SK-N-SH treated with all-trans-retinoic acid at 6 μM for 48 hours (cell line): ENCODE data around the gene FAF1.

Experiments used
- ATAC-seq: fragments of 200-7000 bp; cut with Tn5 transposase; 3 replicates; pipeline ENCODE4 v1.9.1; 2020; ENCODE audit warnings: mild to moderate bottlenecking, moderate library complexity
- ARNTL ChIP-seq: fragments of 450-650 bp; formaldehyde crosslinking; IDR thresholded peaks from 2 replicates; pipeline ENCODE4 v1.5.0; 2020; ENCODE audit warnings: low read depth, mild to moderate bottlenecking, moderate library complexity, borderline replicate concordance
- BACH2 ChIP-seq: fragments of 250-450 bp; sonication (Bioruptor Pico); IDR thresholded peaks from 2 replicates; pipeline ENCODE4 v1.9.0; 2021; ENCODE audit warnings: mild to moderate bottlenecking, borderline replicate concordance
- CREB5 ChIP-seq: fragments of 250-450 bp; sonication (Bioruptor Pico); IDR thresholded peaks from 2 replicates; pipeline ENCODE4 v1.5.1; 2020; ENCODE audit warnings: low read depth, mild to moderate bottlenecking, moderate library complexity
- CSDC2 ChIP-seq: fragments of 250-450 bp; sonication (Bioruptor Pico); IDR thresholded peaks from 2 replicates; pipeline ENCODE4 v1.5.0; 2020; ENCODE audit warnings: mild to moderate bottlenecking, moderate library complexity
- CSRNP3 ChIP-seq: fragments of 250-450 bp; sonication (Bioruptor Pico); IDR thresholded peaks from 2 replicates; pipeline ENCODE4 v1.5.1; 2021; ENCODE audit warnings: mild to moderate bottlenecking, moderate library complexity
- ESRRG ChIP-seq: fragments of 250-450 bp; sonication (Bioruptor Pico); IDR thresholded peaks from 2 replicates; pipeline ENCODE4 v1.6.1; 2021; ENCODE audit warnings: mild to moderate bottlenecking
- GLIS3 ChIP-seq: fragments of 250-450 bp; sonication (Bioruptor Pico); IDR thresholded peaks from 2 replicates; pipeline ENCODE4 v1.5.0; 2020; ENCODE audit warnings: mild to moderate bottlenecking, moderate library complexity
- ISL1 ChIP-seq: fragments of 250-450 bp; sonication (Bioruptor Pico); IDR thresholded peaks from 2 replicates; pipeline ENCODE4 v2.1.2; 2022; ENCODE audit warnings: mild to moderate bottlenecking, moderate library complexity
- OSR1 ChIP-seq: fragments of 250-450 bp; sonication (Bioruptor Pico); IDR thresholded peaks from 2 replicates; pipeline ENCODE4 v1.8.0; 2022; ENCODE audit warnings: moderate library complexity, mild to moderate bottlenecking, inconsistent platforms
- PATZ1 ChIP-seq: fragments of 250-450 bp; sonication (Bioruptor Pico); IDR thresholded peaks from 2 replicates; pipeline ENCODE4 v1.8.0; 2020; ENCODE audit warnings: mild to moderate bottlenecking, moderate library complexity, borderline replicate concordance
- POU6F1 ChIP-seq: fragments of 250-450 bp; sonication (Bioruptor Pico); IDR thresholded peaks from 2 replicates; pipeline ENCODE4 v1.8.0; 2021; ENCODE audit warnings: low read depth, mild to moderate bottlenecking, moderate library complexity, borderline replicate concordance
- PPARA ChIP-seq: fragments of 250-450 bp; sonication (Bioruptor Pico); IDR thresholded peaks from 2 replicates; pipeline ENCODE4 v1.5.0; 2020; ENCODE audit warnings: mild to moderate bottlenecking, borderline replicate concordance
- RARB ChIP-seq: fragments of 250-450 bp; sonication (Bioruptor Pico); IDR thresholded peaks from 2 replicates; pipeline ENCODE4 v1.8.0; 2021; ENCODE audit warnings: mild to moderate bottlenecking, moderate library complexity
- TCF4 ChIP-seq: fragments of 250-450 bp; sonication (Bioruptor Pico); IDR thresholded peaks from 2 replicates; pipeline ENCODE4 v1.8.0; 2021; ENCODE audit warnings: mild to moderate bottlenecking, moderate library complexity, borderline replicate concordance
- TOX ChIP-seq: fragments of 250-450 bp; sonication (Bioruptor Pico); IDR thresholded peaks from 2 replicates; pipeline ENCODE4 v1.8.0; 2021; ENCODE audit warnings: mild to moderate bottlenecking, moderate library complexity, borderline replicate concordance
- TSHZ2 ChIP-seq: fragments of 250-450 bp; sonication (Bioruptor Pico); IDR thresholded peaks from 2 replicates; pipeline ENCODE4 v1.5.0; 2020; ENCODE audit warnings: mild to moderate bottlenecking, moderate library complexity
- ZC3H10 ChIP-seq: fragments of 250-450 bp; sonication (Bioruptor Pico); IDR thresholded peaks from 2 replicates; pipeline ENCODE4 v1.5.1; 2021; ENCODE audit warnings: mild to moderate bottlenecking, moderate library complexity
- ZFP30 ChIP-seq: fragments of 450-650 bp; formaldehyde crosslinking; IDR thresholded peaks from 2 replicates; pipeline ENCODE4 v1.5.0; 2022; ENCODE audit warnings: mild to moderate bottlenecking, moderate library complexity
- ZNF565 ChIP-seq: fragments of 450-650 bp; formaldehyde crosslinking; conservative IDR thresholded peaks from 2 replicates; pipeline ENCODE4 v1.5.0; 2020; ENCODE audit warnings: low read depth, mild to moderate bottlenecking, moderate library complexity
- ZNF8 ChIP-seq: fragments of 450-650 bp; formaldehyde crosslinking; IDR thresholded peaks from 2 replicates; pipeline ENCODE4 v1.5.0; 2020; ENCODE audit warnings: mild to moderate bottlenecking, moderate library complexity

FAF1 gene

DNA sequence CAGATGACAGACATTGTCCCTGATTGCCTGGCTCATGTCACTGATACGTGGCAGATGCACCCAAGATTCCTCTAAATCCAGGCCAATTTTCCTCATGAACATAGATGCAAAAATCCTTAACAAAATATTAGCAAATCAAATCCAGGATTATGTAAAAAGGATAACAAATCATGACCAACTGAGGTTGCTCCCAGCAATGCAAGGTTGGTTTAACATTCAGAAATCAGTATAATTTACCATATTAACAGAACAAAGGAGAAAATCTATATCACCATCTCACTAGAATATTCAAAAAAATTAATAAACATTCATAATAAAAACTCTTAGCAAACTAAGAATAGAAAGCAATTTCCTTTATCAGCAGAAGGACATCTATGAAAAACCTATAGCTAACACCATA, 39.7 kb downstream of the FAF1 start:
- no peak for ATAC-seq
- TF ChIP-seq POU6F1 (CRISPR knock-in tag) (no peak), TSHZ2 (CRISPR knock-in tag) (no peak), CSDC2 (CRISPR knock-in tag) (no peak), ZFP30 (CRISPR knock-in tag) (no peak), PATZ1 (CRISPR knock-in tag) (no peak), CREB5 (CRISPR knock-in tag) (no peak), TCF4 (CRISPR knock-in tag) (no peak), PPARA (CRISPR knock-in tag) (no peak)
- TF ChIP-seq, all 23 proteins: peak for 0

DNA sequence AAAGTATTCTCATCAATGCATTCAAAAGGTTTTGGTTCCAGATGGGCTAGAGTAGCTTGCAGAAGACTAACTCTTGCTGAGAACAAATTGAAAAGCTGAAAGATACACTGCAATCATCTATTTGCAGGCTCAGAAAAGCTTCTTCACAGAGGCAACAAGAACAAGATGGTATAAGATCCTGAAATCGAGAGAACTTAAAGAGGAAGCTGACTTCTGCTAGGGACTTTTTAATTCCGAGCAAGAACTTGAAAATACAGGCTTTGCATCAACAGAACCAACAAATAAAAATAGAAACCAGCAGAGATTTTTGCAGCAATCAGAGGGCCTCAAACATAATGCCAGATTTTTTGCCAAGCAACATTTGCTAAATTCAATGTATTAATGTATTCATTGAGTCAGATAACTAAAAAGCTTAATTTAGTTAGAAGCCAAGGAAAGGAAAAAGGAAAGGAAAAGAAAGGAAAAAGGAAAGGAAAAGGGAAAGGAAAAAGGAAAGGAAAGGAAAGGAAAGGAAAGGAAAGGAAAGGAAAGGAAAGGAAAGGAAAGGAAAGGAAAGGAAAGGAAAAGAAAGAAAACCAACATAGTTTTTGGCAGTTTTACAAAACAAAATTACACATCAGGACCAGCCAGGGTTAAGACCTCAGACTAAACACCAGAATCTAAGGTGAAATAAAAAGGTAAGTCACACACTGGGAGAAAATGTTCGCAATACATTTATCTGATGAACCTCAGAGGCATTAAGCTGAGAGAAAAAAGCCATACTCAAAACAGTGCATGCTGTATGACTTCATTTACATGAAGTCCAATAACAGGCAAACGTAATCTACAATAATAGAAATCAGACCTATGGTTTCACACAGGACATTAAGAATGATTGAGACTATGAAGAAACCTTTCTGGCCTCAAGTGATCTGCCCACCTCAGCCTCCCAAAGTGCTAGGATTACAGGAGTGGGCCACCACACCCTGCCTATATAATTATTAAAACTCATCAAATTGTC, 42.6 kb downstream of the FAF1 start:
- ATAC-seq: no peak
- TF ChIP-seq TSHZ2 (CRISPR knock-in tag): no peak
- no peak for TF ChIP-seq ZFP30 (CRISPR knock-in tag)
- TF ChIP-seq ZNF8 (CRISPR knock-in tag): no peak
- no peak for TF ChIP-seq BACH2 (CRISPR knock-in tag)
- no peak for TF ChIP-seq ARNTL
- TF ChIP-seq POU6F1 (CRISPR knock-in tag): no peak
- no peak for TF ChIP-seq ISL1 (CRISPR knock-in tag)
- no peak for TF ChIP-seq GLIS3
- TF ChIP-seq PATZ1 (CRISPR knock-in tag): no peak
- no peak for TF ChIP-seq CSDC2 (CRISPR knock-in tag)
- TF ChIP-seq TCF4 (CRISPR knock-in tag): no peak
- TF ChIP-seq RARB (CRISPR knock-in tag): no peak
- no peak for TF ChIP-seq CSRNP3 (CRISPR knock-in tag)
- no peak for TF ChIP-seq TOX
- no peak for TF ChIP-seq ZC3H10 (CRISPR knock-in tag)
- TF ChIP-seq PPARA (CRISPR knock-in tag): no peak
- no peak for TF ChIP-seq ESRRG
- no peak for TF ChIP-seq ZNF565
- TF ChIP-seq OSR1 (CRISPR knock-in tag): no peak
